Left ventricle myocardium inferior (tissue), 1 donor: ENCODE measurements around the gene TRERF1. TPM values are rescaled to one million over a fixed set of nuclear protein-coding genes. Genes with fewer than 3 reads are reported as not detected.
A peak's percentile ranks its signal among the peaks of the same experiment; 100 is the strongest.

Source experiments
- DNase-seq: peaks from one replicate; pipeline ENCODE4 v3.0.0-alpha.2; 2020
- H3K27ac ChIP-seq: fragments of 200-600 bp; replicated peaks from 2 replicates; pipeline ENCODE4 v1.8.0; 2021
- H3K27me3 ChIP-seq: fragments of 200-600 bp; 2 replicates; pipeline ENCODE4 v1.8.0; 2021; ENCODE audit warnings: low read depth
- H3K36me3 ChIP-seq: fragments of 200-600 bp; 2 replicates; pipeline ENCODE4 v1.8.0; 2021
- H3K4me1 ChIP-seq: fragments of 200-600 bp; 2 replicates; pipeline ENCODE4 v1.8.0; 2021
- H3K4me3 ChIP-seq: fragments of 200-600 bp; 2 replicates; pipeline ENCODE4 v1.8.0; 2021; ENCODE audit warnings: mild to moderate bottlenecking, moderate library complexity
- H3K9me3 ChIP-seq: fragments of 200-600 bp; replicated peaks from 2 replicates; pipeline ENCODE4 v1.8.0; 2021
- CTCF ChIP-seq: fragments of 200-600 bp; IDR thresholded peaks from 2 replicates; pipeline ENCODE4 v1.8.0; 2021; ENCODE audit warnings: antibody characterized with exemption, mild to moderate bottlenecking, borderline replicate concordance
- intact Hi-C: fragments of 100-400 bp; cut with micrococcal nuclease; formaldehyde crosslinking; loops from one replicate; pipeline ENCODE4 v1.11.0; 2022
- total RNA-seq: library from RNA; stranded (reverse); fragmentation: NEBNext Ultra II Directional; extraction: Animal tissue kit (Norgen Biotek cat#: 25700); gene quantifications from one replicate; pipeline ENCODE4 v1.2.1, GENCODE V29; 2021
- donor health status: DM: no; HTN: yes; CAD: no; lungs with severe emphysema.

The TRERF1 gene
- total RNA-seq, 1 donor from 2014 or later: 1.4 TPM

DNA sequence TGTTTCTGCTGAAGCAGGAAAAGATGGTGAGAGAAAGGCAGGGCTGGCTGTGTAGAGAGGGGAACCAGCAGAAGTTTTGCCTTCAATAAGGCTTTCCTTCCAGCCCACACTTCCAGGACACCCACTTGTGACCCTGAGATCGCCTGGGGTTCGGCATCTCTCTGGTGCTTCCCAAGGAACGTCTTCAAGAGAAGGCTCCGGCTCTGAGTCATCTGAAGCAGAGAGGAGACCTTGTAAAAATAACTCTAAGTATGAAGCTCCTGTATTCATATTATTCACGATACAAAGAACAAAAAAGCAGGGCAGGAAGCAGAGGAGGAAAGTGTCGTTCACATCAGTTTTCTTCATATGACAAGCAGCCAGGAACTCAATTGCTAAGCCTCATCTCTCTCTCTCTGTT is 138.7 kb downstream of the TRERF1 start:
- no peak for TF ChIP-seq CTCF
- Histone ChIP-seq H3K9me3 (no peaks in the 10 kb centered on the region), H3K36me3 (no peaks in the 10 kb centered on the region), H3K27me3 (no peaks in the 10 kb centered on the region), H3K4me1 (peaks cover 23% of the 10 kb centered on the region), H3K27ac (peak overlapping the region; percentile 71), H3K4me3 (no peak overlapping the region)
- DNase-seq: no peak
- intact Hi-C loops: no loop called here

GRCh38 chr6:42307141-42307470 is 144.6 kb downstream of the TRERF1 start:
- no peak for TF ChIP-seq CTCF
- no peak for DNase-seq
- H3K4me3 ChIP-seq: no peak overlapping the region
- intact Hi-C loops: no loop called here
- H3K9me3 ChIP-seq: no peaks in the 10 kb centered on the region
- no peak overlapping the region for H3K27ac ChIP-seq
- H3K27me3 ChIP-seq: no peaks in the 10 kb centered on the region
- H3K4me1 ChIP-seq: peaks cover 16% of the 10 kb centered on the region
- H3K36me3 ChIP-seq: no peaks in the 10 kb centered on the region

GRCh38 chr6:42306439-42307140 is 145.1 kb downstream of the TRERF1 start:
- Histone ChIP-seq H3K4me1 (peaks cover 19% of the 10 kb centered on the region), H3K27me3 (no peaks in the 10 kb centered on the region), H3K36me3 (no peaks in the 10 kb centered on the region), H3K4me3 (no peak overlapping the region), H3K27ac (no peak overlapping the region), H3K9me3 (no peaks in the 10 kb centered on the region)
- no peak for DNase-seq
- intact Hi-C loops: no loop called here
- TF ChIP-seq CTCF: no peak

- no peak overlapping the region for H3K27ac ChIP-seq
- no peak for DNase-seq
- no peaks in the 10 kb centered on the region for H3K9me3 ChIP-seq
- intact Hi-C loops: no loop called here
- H3K4me3 ChIP-seq: no peak overlapping the region
- H3K36me3 ChIP-seq: peaks cover 7% of the 10 kb centered on the region
- TF ChIP-seq CTCF: no peak
- H3K27me3 ChIP-seq: no peaks in the 10 kb centered on the region
- peaks cover 19% of the 10 kb centered on the region for H3K4me1 ChIP-seq
Measured at GRCh38 chr6:42304053-42304712, 147.5 kb downstream of the TRERF1 start.

DNA sequence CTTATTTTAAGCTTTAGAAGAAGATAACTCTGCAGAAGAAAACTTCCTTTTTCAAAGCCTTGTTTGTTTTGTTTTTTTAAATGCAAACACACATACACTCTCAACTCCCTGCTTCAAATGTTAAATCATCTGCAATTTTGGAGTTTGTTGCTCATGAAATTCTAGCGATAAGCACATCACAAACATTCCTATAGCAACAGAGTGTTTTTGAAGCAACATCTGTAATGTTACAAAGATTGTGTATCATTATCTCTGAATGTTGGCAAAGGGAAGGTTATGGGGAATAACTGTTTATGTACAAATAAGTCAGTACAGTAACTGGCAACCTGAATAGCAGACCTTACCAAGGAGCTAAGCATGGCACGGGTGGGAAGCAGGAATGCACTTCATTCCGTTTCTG is 149.3 kb downstream of the TRERF1 start:
- Histone ChIP-seq H3K27ac (no peak overlapping the region), H3K4me1 (peaks cover 19% of the 10 kb centered on the region), H3K27me3 (no peaks in the 10 kb centered on the region), H3K9me3 (no peaks in the 10 kb centered on the region), H3K4me3 (no peak overlapping the region), H3K36me3 (peaks cover 7% of the 10 kb centered on the region)
- TF ChIP-seq CTCF: no peak
- no peak for DNase-seq
- intact Hi-C loops: no loop called here
